Activated CD8-positive, alpha-beta T cell treated with anti-CD3 and anti-CD28 coated beads, Interleukin-2, amount 10 ng/mL, durations not matched to agents 7 days and 5 days (primary cell): ENCODE results near the gene OR5M11. TPM values are rescaled to one million over a fixed set of nuclear protein-coding genes. Genes with fewer than 3 reads are reported as not detected.
"Not testable (repeated sequence)": the region's sequence is repeated elsewhere in the genome, so short reads cannot be mapped to it uniquely, and the experiment has no call there.

Source experiments
- ATAC-seq: fragments of 150-1000 bp; cut with Tn5 transposase; one replicate; pipeline ENCODE4 v1.10.0; 2021; ENCODE audit warnings: moderate library complexity
- CTCF ChIA-PET: fragments of 350-600 bp; sonication (Branson Sonifier 250); formaldehyde crosslinking; loops from one replicate; lab custom pipeline; 2021; ENCODE audit warnings: antibody characterized with exemption; lab: Charles Lee
- POLR2A ChIA-PET: fragments of 350-600 bp; sonication (Branson Sonifier 250); formaldehyde crosslinking; loops from one replicate; lab custom pipeline; 2021; ENCODE audit warnings: antibody characterized with exemption; lab: Charles Lee
- DNase-seq: peaks from one replicate; pipeline ENCODE4 v3.0.0-alpha.2; 2020
- H3K27ac Mint-ChIP-seq: one replicate; pipeline ENCODE4 v1.8.0; 2021; ENCODE audit warnings: mild to moderate bottlenecking, mixed read lengths
- H3K27me3 Mint-ChIP-seq: one replicate; pipeline ENCODE4 v1.8.0; 2021; ENCODE audit warnings: low read depth, mixed read lengths
- H3K36me3 Mint-ChIP-seq: one replicate; pipeline ENCODE4 v1.8.0; 2021; ENCODE audit warnings: low read depth, mixed read lengths
- H3K4me1 Mint-ChIP-seq: one replicate; pipeline ENCODE4 v1.8.0; 2021; ENCODE audit warnings: low read depth, mixed read lengths
- H3K4me3 Mint-ChIP-seq: one replicate; pipeline ENCODE4 v1.8.0; 2021; ENCODE audit warnings: mild to moderate bottlenecking, mixed read lengths
- H3K9me3 Mint-ChIP-seq: one replicate; pipeline ENCODE4 v1.8.0; 2022; ENCODE audit warnings: mixed read lengths; ENCODE audit not compliant: insufficient read depth
- total RNA-seq, 2 experiments: library from RNA; stranded (reverse); gene quantifications; one replicate each; pipeline ENCODE4 v1.2.3, GENCODE V29; 2021

Gene OR5M11
- total RNA-seq: not detected

GRCh38 chr11:56543157-56543556, at the start of gene OR5M11:
OR5M11 (minus strand) TSS chr11:56543257; CDS start chr11:56543257, 0 bp downstream.
- Mint-ChIP-seq H3K36me3 (no peaks in the 10 kb centered on the region), H3K4me1 (no peaks in the 10 kb centered on the region), H3K27ac (no peak within 1 kb of the TSS), H3K27me3 (no peaks in the 10 kb centered on the region), H3K4me3 (no peak within 1 kb of the TSS), H3K9me3 (peaks cover 14% of the 10 kb centered on the region)
- ATAC-seq (no peak), DNase-seq (no peak)
- CTCF ChIA-PET: no interaction called here
- POLR2A ChIA-PET: no interaction called here

DNA sequence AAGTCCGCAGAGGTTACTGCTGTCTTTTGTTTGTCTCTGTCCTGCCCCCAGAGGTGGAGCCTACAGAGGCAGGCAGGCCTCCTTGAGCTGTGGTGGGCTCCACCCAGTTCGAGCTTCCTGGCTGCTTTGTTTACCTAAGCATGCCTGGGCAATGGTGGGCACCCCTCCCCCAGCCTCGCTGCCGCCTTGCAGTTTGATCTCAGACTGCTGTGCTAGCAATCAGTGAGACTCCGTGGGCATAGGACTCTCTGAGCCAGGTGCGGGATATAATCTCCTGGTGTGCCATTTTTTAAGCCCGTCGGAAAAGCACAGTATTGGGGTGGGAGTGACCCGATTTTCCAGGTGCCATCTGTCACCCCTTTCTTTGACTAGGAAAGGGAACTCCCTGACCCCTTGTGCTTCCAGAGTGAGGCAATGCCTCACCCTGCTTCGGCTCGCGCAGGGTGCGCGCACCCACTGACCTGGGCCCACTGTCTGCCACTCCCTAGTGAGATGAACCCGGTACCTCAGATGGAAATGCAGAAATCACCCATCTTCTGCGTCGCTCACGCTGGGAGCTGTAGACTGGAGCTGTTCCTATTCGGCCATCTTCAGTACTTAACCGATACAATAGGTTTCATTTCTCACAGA, 49.1 kb upstream of the OR5M11 start:
- POLR2A ChIA-PET: not testable (repeated sequence)

DNA sequence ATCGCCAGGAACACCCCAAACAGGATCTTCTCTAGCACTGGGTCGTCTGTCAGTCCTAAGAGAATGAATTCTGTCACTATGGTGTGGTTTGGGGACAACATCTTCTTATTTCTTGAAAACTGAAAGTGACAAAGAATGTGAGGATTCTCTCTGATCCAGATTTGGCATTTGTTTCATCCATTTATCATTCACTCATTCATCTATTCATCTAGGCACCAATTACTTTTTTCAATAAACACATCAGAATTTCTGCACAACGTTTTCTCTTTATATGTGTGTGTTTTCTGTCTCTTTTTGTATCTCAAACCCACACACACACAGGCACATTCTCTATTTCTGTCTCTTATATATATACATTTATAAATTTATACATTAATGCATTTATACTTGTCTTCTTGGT, 34.6 kb upstream of the OR5M11 start, which contains the start of gene OR5M10:
OR5M10 (minus strand) TSS at position 101 of the 400 bp plus-strand sequence; CDS start at position 101, 0 bp downstream.
- POLR2A ChIA-PET: no interaction called here

More for the DNA sequence above, 49.1 kb upstream of the OR5M11 start:
- H3K27me3 Mint-ChIP-seq, H3K36me3 Mint-ChIP-seq, ATAC-seq, H3K27ac Mint-ChIP-seq, H3K4me1 Mint-ChIP-seq, H3K4me3 Mint-ChIP-seq, DNase-seq, H3K9me3 Mint-ChIP-seq, CTCF ChIA-PET: not testable (repeated sequence)

GRCh38 chr11:56558574-56558973, 15.5 kb upstream of the OR5M11 start:
- ATAC-seq (no peak), DNase-seq (no peak)
- no peaks in the 10 kb centered on the region for H3K27me3 Mint-ChIP-seq
- no peaks in the 10 kb centered on the region for H3K36me3 Mint-ChIP-seq
- no peak overlapping the region for H3K4me3 Mint-ChIP-seq
- CTCF ChIA-PET: no interaction called here
- POLR2A ChIA-PET: no interaction called here
- H3K9me3 Mint-ChIP-seq: peaks cover 22% of the 10 kb centered on the region
- H3K4me1 Mint-ChIP-seq: no peaks in the 10 kb centered on the region
- no peak overlapping the region for H3K27ac Mint-ChIP-seq

More for the DNA sequence above, 34.6 kb upstream of the OR5M11 start, which contains the start of gene OR5M10:
- H3K27ac Mint-ChIP-seq: no peak within 1 kb of the TSS
- no peak for ATAC-seq
- no peaks in the 10 kb centered on the region for H3K27me3 Mint-ChIP-seq
- DNase-seq: no peak
- no peaks in the 10 kb centered on the region for H3K36me3 Mint-ChIP-seq
- H3K4me3 Mint-ChIP-seq: no peak within 1 kb of the TSS
- CTCF ChIA-PET: no interaction called here
- peaks cover 20% of the 10 kb centered on the region for H3K9me3 Mint-ChIP-seq
- H3K4me1 Mint-ChIP-seq: no peaks in the 10 kb centered on the region

DNA sequence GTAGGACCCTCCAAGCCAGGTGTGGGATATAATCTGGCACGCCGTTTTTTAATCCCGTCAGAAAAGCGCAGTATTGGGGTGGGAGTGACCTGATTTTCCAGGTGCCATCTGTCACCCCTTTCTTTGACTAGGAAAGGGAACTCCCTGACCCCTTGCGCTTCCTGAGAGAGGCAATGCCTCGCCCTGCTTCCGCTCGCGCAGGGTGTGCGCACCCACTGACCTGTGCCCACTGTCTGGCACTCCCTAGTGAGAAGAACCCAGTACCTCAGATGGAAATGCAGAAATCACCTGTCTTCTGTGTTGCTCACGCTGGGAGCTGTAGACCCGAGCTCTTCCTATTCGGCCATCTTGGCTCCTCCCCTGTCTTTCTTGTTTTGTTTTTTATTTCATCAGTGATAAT, 11.6 kb upstream of the OR5M11 start:
- H3K36me3 Mint-ChIP-seq, CTCF ChIA-PET, POLR2A ChIA-PET, H3K27me3 Mint-ChIP-seq, H3K4me1 Mint-ChIP-seq, H3K4me3 Mint-ChIP-seq, H3K27ac Mint-ChIP-seq, DNase-seq, ATAC-seq: not testable (repeated sequence)
- peaks cover 14% of the 10 kb centered on the region for H3K9me3 Mint-ChIP-seq

DNA sequence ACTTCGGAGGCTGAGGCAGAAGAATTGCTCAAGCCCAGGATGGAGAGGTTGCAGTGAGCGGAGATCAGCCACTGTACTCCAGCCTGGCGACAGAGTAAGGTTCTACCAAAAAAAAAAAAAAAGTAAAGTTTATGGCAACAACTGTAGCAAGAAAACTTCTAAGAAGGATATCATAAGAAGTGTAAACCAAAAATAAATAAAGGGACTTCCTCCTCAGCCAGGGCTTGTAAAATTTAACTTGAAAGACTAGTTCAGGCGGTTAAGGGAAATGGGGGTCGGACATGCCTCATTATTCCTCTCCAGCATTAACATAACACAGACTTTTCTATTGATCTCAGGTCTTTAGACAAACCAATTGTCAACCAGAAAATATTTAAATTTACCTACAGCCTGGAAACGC, 2.5 kb upstream of the OR5M11 start:
- no peaks in the 10 kb centered on the region for H3K36me3 Mint-ChIP-seq
- DNase-seq (no peak), ATAC-seq (no peak)
- H3K27me3 Mint-ChIP-seq: no peaks in the 10 kb centered on the region
- no peak overlapping the region for H3K27ac Mint-ChIP-seq
- ChIA-PET CTCF (no interaction called here), POLR2A (no interaction called here)
- H3K4me3 Mint-ChIP-seq: no peak overlapping the region
- H3K9me3 Mint-ChIP-seq: peaks cover 14% of the 10 kb centered on the region
- no peaks in the 10 kb centered on the region for H3K4me1 Mint-ChIP-seq

DNA sequence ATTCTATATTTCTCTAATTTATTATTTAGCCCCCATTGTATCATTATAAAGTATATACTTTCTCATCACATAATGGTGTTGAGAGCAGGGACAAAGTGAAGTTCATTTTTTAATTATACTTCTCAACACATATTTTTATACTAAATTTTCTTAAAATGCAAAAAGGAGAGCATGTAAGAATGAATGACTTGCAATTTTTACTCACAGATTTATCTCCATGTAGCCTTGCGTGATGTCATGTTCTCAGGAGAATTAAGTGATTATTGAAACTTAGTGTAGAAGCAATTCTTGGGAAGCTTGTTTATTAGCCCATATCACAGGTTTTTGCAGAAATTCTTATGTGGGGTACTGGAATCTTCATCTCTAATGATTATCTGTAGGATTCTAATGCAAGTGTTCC, 682 bp upstream of the OR5M11 start:
- Mint-ChIP-seq H3K36me3 (no peaks in the 10 kb centered on the region), H3K4me3 (no peak overlapping the region), H3K27me3 (no peaks in the 10 kb centered on the region), H3K27ac (no peak overlapping the region), H3K9me3 (peaks cover 14% of the 10 kb centered on the region), H3K4me1 (no peaks in the 10 kb centered on the region)
- CTCF ChIA-PET: no interaction called here
- DNase-seq (no peak), ATAC-seq (no peak)
- POLR2A ChIA-PET: no interaction called here

DNA sequence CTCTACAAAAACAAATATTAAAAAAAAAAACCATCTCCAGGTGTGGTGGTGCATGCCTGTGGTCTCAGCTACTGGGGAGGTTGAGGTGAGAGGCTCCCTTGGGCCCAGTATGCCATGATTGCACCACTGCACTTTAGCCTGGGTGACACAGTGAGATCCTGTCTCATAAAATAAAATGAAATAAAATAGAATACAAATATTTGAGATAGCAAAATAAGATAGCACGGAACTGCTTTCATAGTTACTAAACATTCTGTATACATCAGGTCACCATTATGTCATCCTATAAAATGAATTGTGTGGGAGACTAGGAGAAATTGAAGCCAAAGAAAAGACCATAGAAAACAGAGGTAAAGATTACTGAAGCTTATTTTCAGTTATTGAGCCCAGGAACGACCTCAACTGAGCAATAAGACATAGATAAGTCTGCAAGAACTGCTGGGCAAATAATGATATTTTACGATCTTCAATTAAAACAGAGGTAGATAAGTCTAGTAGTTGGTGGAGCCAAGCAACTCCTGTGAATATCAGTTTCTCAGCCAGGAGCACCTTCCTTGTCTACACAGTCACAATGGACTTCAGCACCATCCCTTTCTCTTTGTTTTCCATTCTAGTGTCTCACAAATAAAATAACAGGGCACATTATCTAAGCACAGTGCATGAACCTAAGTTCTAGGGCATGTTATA, 9.9 kb downstream of the OR5M11 start:
- H3K36me3 Mint-ChIP-seq: no peaks in the 10 kb centered on the region
- POLR2A ChIA-PET: no interaction called here
- no peaks in the 10 kb centered on the region for H3K4me1 Mint-ChIP-seq
- no peaks in the 10 kb centered on the region for H3K27me3 Mint-ChIP-seq
- DNase-seq (no peak), ATAC-seq (no peak)
- CTCF ChIA-PET: no interaction called here
- H3K27ac Mint-ChIP-seq: no peak overlapping the region
- H3K4me3 Mint-ChIP-seq: no peak overlapping the region
- H3K9me3 Mint-ChIP-seq: peaks cover 10% of the 10 kb centered on the region

GRCh38 chr11:56531856-56532255, 11.2 kb downstream of the OR5M11 start:
- ChIA-PET POLR2A (no interaction called here), CTCF (no interaction called here)
- Mint-ChIP-seq H3K27ac (no peak overlapping the region), H3K4me3 (no peak overlapping the region), H3K36me3 (no peaks in the 10 kb centered on the region), H3K9me3 (peaks cover 10% of the 10 kb centered on the region), H3K4me1 (no peaks in the 10 kb centered on the region), H3K27me3 (no peaks in the 10 kb centered on the region)
- ATAC-seq (no peak), DNase-seq (no peak)

DNA sequence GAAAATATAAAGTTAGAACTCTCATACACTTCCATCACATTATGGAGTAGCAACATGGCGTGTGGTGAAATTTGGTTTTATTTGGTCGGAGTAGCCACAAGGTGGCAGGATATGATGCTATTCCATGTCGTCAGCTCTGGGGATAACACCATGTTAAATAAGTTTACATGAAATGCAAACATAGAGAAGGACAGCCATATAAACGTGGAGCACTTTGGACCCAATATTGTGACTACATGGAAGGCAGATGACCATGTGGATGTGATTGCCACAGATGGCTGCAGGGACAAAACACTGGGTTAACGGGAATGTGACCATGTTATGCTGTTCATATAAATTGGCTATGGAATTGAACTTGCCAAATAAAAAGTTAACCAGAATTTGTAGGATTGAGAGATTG, 21.0 kb downstream of the OR5M11 start:
- H3K4me1 Mint-ChIP-seq: no peaks in the 10 kb centered on the region
- ChIA-PET POLR2A (no interaction called here), CTCF (no interaction called here)
- no peak overlapping the region for H3K27ac Mint-ChIP-seq
- no peaks in the 10 kb centered on the region for H3K9me3 Mint-ChIP-seq
- H3K36me3 Mint-ChIP-seq: no peaks in the 10 kb centered on the region
- DNase-seq (no peak), ATAC-seq (no peak)
- no peaks in the 10 kb centered on the region for H3K27me3 Mint-ChIP-seq
- H3K4me3 Mint-ChIP-seq: no peak overlapping the region

- peaks cover 4% of the 10 kb centered on the region for H3K9me3 Mint-ChIP-seq
Measured at GRCh38 chr11:56513280-56513679, 29.8 kb downstream of the OR5M11 start.

DNA sequence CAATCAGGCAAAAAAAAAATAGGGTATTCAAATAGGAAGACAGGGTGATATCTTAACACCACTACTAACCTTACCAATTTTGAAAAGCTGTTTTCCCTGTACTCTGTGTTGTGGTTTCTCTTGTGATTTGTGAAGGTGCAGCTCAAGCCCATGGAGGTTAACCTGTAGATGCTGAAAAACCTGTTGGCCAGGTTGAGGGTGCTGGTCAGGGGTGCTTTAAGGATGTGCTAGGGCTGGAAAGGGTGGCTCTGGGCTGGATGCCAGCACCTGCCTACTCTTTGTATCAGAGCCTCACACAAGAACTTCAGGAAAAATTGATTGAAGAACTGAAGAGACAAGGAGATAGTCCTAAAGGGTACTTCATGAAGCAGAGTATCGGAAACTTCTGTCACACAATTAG, 33.6 kb downstream of the OR5M11 start:
- H3K27ac Mint-ChIP-seq: no peak overlapping the region
- POLR2A ChIA-PET: no interaction called here
- DNase-seq (no peak), ATAC-seq (no peak)
- CTCF ChIA-PET: no interaction called here
- H3K4me3 Mint-ChIP-seq: no peak overlapping the region
- peaks cover 16% of the 10 kb centered on the region for H3K9me3 Mint-ChIP-seq
- H3K27me3 Mint-ChIP-seq: no peaks in the 10 kb centered on the region
- no peaks in the 10 kb centered on the region for H3K4me1 Mint-ChIP-seq
- no peaks in the 10 kb centered on the region for H3K36me3 Mint-ChIP-seq

More at GRCh38 chr11:56513280-56513679, 29.8 kb downstream of the OR5M11 start:
- no peak for DNase-seq
- Mint-ChIP-seq H3K4me1 (no peaks in the 10 kb centered on the region), H3K36me3 (no peaks in the 10 kb centered on the region), H3K4me3 (no peak overlapping the region), H3K27me3 (no peaks in the 10 kb centered on the region), H3K27ac (no peak overlapping the region)
- ChIA-PET POLR2A (no interaction called here), CTCF (no interaction called here)
- ATAC-seq: no peak
